Progenitor cell of endocrine pancreas (in vitro differentiated cells): ENCODE measurements around the gene CPHXL2. TPM values are rescaled to one million over a fixed set of nuclear protein-coding genes. Genes with fewer than 3 reads are reported as not detected.
A peak's percentile ranks its signal among the peaks of the same experiment; 100 is the strongest.

Source experiments
- DNase-seq: peaks from one replicate; pipeline ENCODE4 v3.0.0; 2021; ENCODE audit warnings: low spot score; ENCODE audit not compliant: unreplicated experiment
- H3K27ac Mint-ChIP-seq: 2 replicates; pipeline ENCODE4 v1.8.0; 2021; ENCODE audit warnings: mild to moderate bottlenecking, moderate library complexity, mixed read lengths
- H3K27me3 Mint-ChIP-seq: 2 replicates; pipeline ENCODE4 v1.8.0; 2021; ENCODE audit warnings: mixed read lengths
- H3K36me3 Mint-ChIP-seq: 2 replicates; pipeline ENCODE4 v1.8.0; 2022; ENCODE audit warnings: mixed read lengths; ENCODE audit not compliant: insufficient read depth
- H3K4me1 Mint-ChIP-seq: 2 replicates; pipeline ENCODE4 v1.8.0; 2021; ENCODE audit warnings: low read depth, mixed read lengths
- H3K4me3 Mint-ChIP-seq: 2 replicates; pipeline ENCODE4 v1.8.0; 2021; ENCODE audit warnings: low read depth, mild to moderate bottlenecking, moderate library complexity, mixed read lengths
- H3K9me3 Mint-ChIP-seq: 2 replicates; pipeline ENCODE4 v1.8.0; 2021; ENCODE audit warnings: low read depth, mixed read lengths
- total RNA-seq: library from RNA; stranded (reverse); gene quantifications from 2 replicates; pipeline ENCODE4 v1.2.1, GENCODE V29; 2021
- TF ChIP-seq, protein P1 (sequence below): fragments of 200-600 bp; sonication (generic); IDR thresholded peaks from one replicate; pipeline ENCODE4 v1.5.0; 2021; ENCODE audit warnings: antibody characterized with exemption, mild to moderate bottlenecking; ENCODE audit not compliant: unreplicated experiment

CPHXL2 gene
- total RNA-seq, 1 donor from 2014 or later = not detected

DNA sequence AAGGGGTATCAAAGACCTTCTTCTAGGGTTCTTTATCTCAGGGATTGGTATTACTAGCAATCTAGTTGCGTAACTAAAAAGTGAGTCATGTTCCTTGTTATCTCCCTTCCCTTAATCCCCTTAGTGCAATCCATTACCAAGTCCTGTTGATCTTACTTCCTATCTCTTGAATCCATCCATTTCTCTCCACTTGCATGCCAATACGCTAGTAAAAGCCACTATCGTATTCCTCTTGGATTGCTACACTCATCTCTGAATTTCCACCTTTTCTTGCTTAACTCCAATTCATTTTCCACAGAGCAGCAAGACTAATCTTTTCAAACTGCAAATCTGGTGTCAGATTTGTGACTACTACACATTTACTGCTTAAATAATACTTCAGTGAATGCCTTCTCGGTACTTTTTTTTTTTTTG is 51.9 kb downstream of the CPHXL2 start:
- peak overlapping the region; percentile 47 for H3K27ac Mint-ChIP-seq
- H3K4me3 Mint-ChIP-seq = peak overlapping the region; percentile 15
- H3K9me3 Mint-ChIP-seq = no peaks in the 10 kb centered on the region
- TF ChIP-seq, protein P1, sequence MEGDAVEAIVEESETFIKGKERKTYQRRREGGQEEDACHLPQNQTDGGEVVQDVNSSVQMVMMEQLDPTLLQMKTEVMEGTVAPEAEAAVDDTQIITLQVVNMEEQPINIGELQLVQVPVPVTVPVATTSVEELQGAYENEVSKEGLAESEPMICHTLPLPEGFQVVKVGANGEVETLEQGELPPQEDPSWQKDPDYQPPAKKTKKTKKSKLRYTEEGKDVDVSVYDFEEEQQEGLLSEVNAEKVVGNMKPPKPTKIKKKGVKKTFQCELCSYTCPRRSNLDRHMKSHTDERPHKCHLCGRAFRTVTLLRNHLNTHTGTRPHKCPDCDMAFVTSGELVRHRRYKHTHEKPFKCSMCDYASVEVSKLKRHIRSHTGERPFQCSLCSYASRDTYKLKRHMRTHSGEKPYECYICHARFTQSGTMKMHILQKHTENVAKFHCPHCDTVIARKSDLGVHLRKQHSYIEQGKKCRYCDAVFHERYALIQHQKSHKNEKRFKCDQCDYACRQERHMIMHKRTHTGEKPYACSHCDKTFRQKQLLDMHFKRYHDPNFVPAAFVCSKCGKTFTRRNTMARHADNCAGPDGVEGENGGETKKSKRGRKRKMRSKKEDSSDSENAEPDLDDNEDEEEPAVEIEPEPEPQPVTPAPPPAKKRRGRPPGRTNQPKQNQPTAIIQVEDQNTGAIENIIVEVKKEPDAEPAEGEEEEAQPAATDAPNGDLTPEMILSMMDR = no peak
- no peak for DNase-seq
- H3K27me3 Mint-ChIP-seq = no peaks in the 10 kb centered on the region
- H3K36me3 Mint-ChIP-seq = peaks cover 25% of the 10 kb centered on the region
- peaks cover 17% of the 10 kb centered on the region for H3K4me1 Mint-ChIP-seq

DNA sequence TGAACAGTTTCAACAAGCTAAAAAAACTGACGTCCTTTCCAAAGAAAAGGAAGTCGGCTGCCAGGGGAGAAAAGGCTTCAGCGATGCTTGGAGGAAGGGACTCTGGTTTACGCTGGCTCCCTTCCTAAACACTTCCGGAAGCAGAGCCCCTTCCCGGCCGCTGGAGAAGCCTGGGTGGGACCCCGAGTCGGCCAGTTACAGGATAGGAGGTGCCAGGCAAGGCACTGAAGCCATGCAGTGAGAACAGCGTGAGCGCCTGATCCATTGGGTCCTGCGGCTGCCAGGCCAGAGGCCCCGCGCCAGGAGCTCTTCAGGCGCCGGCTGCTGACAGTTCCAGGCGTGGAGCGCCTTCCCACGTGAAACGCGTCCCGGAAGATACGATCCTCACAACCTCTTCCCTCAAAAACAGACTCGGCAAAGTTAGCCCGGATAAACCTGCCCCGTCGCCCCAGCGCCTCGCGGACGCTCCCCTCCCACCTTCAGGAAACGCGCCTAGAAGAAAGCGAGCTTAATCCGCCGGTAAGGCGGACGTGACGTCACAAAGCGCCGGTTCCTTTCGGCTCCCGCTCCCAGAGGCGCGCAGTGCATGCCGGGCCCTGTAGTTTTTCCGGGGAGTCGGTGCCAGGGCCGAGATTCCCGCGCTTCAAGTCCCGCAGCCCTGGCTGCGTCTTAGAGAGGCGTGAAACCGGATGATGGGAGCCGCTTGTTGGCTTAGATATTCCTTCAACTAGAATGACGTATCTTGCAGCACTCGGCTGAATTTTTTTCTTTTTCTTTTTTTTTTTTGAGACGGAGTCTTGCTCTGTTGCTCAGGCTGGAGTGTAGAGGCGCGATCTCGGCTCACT is 53.8 kb downstream of the CPHXL2 start, which contains the start of gene ADAT1:
Gene ADAT1, minus strand, starts transcription at position 521 of the 845 bp plus-strand sequence. CDS start 2,482 bp downstream, outside the sequence.
- peak; percentile 92 for DNase-seq
- TF ChIP-seq, protein P1 = no peak
- peak within 1 kb of the TSS; percentile 99 for H3K27ac Mint-ChIP-seq
- H3K27me3 Mint-ChIP-seq = no peaks in the 10 kb centered on the region
- no peaks in the 10 kb centered on the region for H3K9me3 Mint-ChIP-seq
- H3K4me1 Mint-ChIP-seq = peaks cover 17% of the 10 kb centered on the region
- peaks cover 24% of the 10 kb centered on the region for H3K36me3 Mint-ChIP-seq
- peak within 1 kb of the TSS; percentile 99 for H3K4me3 Mint-ChIP-seq

DNA sequence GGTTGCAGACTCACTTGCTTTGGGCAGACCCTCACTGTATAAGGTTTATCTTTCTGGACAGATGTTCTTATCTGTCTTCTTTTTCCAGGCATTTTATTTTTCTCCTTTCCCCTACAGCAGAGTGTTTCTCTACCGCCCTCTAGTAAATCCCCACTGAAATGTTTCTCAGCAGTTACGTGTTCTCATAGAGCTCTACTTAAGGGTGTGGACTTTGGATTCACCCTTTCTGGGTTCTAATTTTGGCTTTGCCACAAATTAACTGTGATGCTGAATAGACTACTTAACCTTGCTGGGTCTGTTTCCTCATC is 55.7 kb downstream of the CPHXL2 start:
- TF ChIP-seq, protein P1 = peak; percentile 55
- Mint-ChIP-seq H3K27me3 (no peaks in the 10 kb centered on the region), H3K9me3 (no peaks in the 10 kb centered on the region), H3K4me3 (peak overlapping the region; percentile 99), H3K27ac (no peak overlapping the region), H3K36me3 (peaks cover 19% of the 10 kb centered on the region), H3K4me1 (peaks cover 17% of the 10 kb centered on the region)
- DNase-seq = no peak

- Mint-ChIP-seq H3K27me3 (no peaks in the 10 kb centered on the region), H3K9me3 (no peaks in the 10 kb centered on the region), H3K4me3 (no peak overlapping the region), H3K4me1 (peaks cover 17% of the 10 kb centered on the region), H3K27ac (peak overlapping the region; percentile 69), H3K36me3 (peaks cover 15% of the 10 kb centered on the region)
- TF ChIP-seq, protein P1 = no peak
- no peak for DNase-seq
Observed at GRCh38 chr16:75620326-75621169, 56.3 kb downstream of the CPHXL2 start.

DNA sequence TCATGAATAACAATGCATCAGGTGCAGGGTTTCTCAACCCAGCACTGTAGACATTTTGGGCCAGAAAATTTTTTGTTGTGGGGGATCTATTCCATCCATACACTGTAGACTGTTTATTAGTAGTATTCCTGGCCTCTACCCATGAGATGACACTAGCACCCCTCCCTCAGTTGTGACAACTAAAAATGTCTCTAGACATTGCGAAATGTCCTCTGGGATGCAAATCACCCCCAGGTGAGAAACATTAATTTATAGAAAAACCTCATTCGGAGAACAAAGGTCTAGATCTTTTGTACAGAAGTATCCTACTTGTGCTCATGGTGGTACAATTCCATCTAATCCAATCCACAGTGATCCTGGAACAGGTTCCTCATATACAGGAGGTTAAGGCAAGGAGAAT is 58.0 kb downstream of the CPHXL2 start:
- H3K4me3 Mint-ChIP-seq = no peak overlapping the region
- no peaks in the 10 kb centered on the region for H3K9me3 Mint-ChIP-seq
- no peaks in the 10 kb centered on the region for H3K27me3 Mint-ChIP-seq
- no peak overlapping the region for H3K27ac Mint-ChIP-seq
- no peak for DNase-seq
- peaks cover 17% of the 10 kb centered on the region for H3K36me3 Mint-ChIP-seq
- H3K4me1 Mint-ChIP-seq = peaks cover 15% of the 10 kb centered on the region
- TF ChIP-seq, protein P1 = no peak
